Neural cell (in vitro differentiated cells): ENCODE data around the gene AUNIP. TPM values are rescaled to one million over a fixed set of nuclear protein-coding genes. Genes with fewer than 3 reads are reported as not detected.

ENCODE experiments used
- H2AFZ ChIP-seq: fragments of 200-600, 300-800 bp; sonication (generic), shearing (Covaris generic); 2 replicates; pipeline ENCODE4 v1.6.0; 2014; ENCODE audit warnings: low read depth, mild to moderate bottlenecking, antibody characterized with exemption, low read length, moderate library complexity
- H3F3A ChIP-seq: fragments of 200-600 bp; shearing (Covaris generic); 2 replicates; pipeline ENCODE4 v1.6.1; 2016; ENCODE audit warnings: mild to moderate bottlenecking, moderate library complexity, mixed read lengths, antibody characterized with exemption, low read length; ENCODE audit not compliant: insufficient read depth, poor library complexity, severe bottlenecking
- H3K27ac ChIP-seq: fragments of 200-600, 300-800 bp; sonication (generic), shearing (Covaris generic); 2 replicates; pipeline ENCODE4 v1.5.1; 2014; ENCODE audit warnings: mild to moderate bottlenecking, low read length, moderate library complexity
- H3K27me3 ChIP-seq: fragments of 300-800, 200-600 bp; sonication (generic), shearing (Covaris generic); 2 replicates; pipeline ENCODE4 v1.6.0; 2014; ENCODE audit warnings: mild to moderate bottlenecking, low read depth, low read length, moderate library complexity; ENCODE audit not compliant: insufficient read depth
- H3K36me3 ChIP-seq: fragments of 300-800, 200-600 bp; sonication (generic), shearing (Covaris generic); 2 replicates; pipeline ENCODE4 v1.5.1; 2014; ENCODE audit warnings: mild to moderate bottlenecking, antibody characterized with exemption, low read length, moderate library complexity; ENCODE audit not compliant: insufficient read depth
- H3K4me2 ChIP-seq: fragments of 300-800, 200-600 bp; sonication (generic), shearing (Covaris generic); 2 replicates; pipeline ENCODE4 v1.6.0; 2014; ENCODE audit warnings: mild to moderate bottlenecking, low read length
- H3K4me3 ChIP-seq: fragments of 300-800, 200-600 bp; sonication (generic), shearing (Covaris generic); 2 replicates; pipeline ENCODE4 v1.5.1; 2014; ENCODE audit warnings: mild to moderate bottlenecking, low read length, moderate library complexity
- H3K79me2 ChIP-seq: fragments of 200-600 bp; shearing (Covaris generic); replicated peaks from 2 replicates; pipeline ENCODE4 v1.6.0; 2014; ENCODE audit warnings: mild to moderate bottlenecking, low read length, moderate library complexity; ENCODE audit not compliant: insufficient read depth
- H3K9ac ChIP-seq: fragments of 300-800, 200-600 bp; sonication (generic), shearing (Covaris generic); 2 replicates; pipeline ENCODE4 v1.6.1; 2016; ENCODE audit warnings: mild to moderate bottlenecking, low read length, mixed read lengths
- H3K9me2 ChIP-seq: fragments of 200-600 bp; shearing (Covaris generic); 2 replicates; pipeline ENCODE4 v1.6.1; 2016; ENCODE audit warnings: mild to moderate bottlenecking, low read length, mixed read lengths; ENCODE audit not compliant: insufficient read depth
- H3K9me3 ChIP-seq: fragments of 200-600, 300-800 bp; sonication (generic), shearing (Covaris generic); 2 replicates; pipeline ENCODE4 v1.6.1; 2016; ENCODE audit warnings: mild to moderate bottlenecking, mixed run types, low read length, moderate library complexity, mixed read lengths
- H4K20me1 ChIP-seq: fragments of 200-600 bp; shearing (Covaris generic); 2 replicates; pipeline ENCODE4 v1.6.1; 2016; ENCODE audit warnings: mild to moderate bottlenecking, mixed run types; ENCODE audit not compliant: insufficient read depth
- EP300 ChIP-seq: fragments of 450-650 bp; conservative IDR thresholded peaks from 2 replicates; pipeline ENCODE4 v1.6.1; 2014; ENCODE audit warnings: antibody characterized with exemption, mild to moderate bottlenecking, moderate library complexity; ENCODE audit not compliant: poor library complexity, severe bottlenecking
- EZH2 ChIP-seq: fragments of 200-600, 300-800 bp; shearing (Covaris generic), sonication (generic); IDR thresholded peaks from 2 replicates; pipeline ENCODE4 v1.6.1; 2014; ENCODE audit warnings: antibody characterized with exemption, low read length, borderline replicate concordance, mild to moderate bottlenecking; ENCODE audit not compliant: insufficient read depth, poor library complexity, severe bottlenecking
- MXI1 ChIP-seq: fragments of 450-650 bp; conservative IDR thresholded peaks from 2 replicates; pipeline ENCODE4 v1.6.1; 2014; ENCODE audit warnings: antibody characterized with exemption, mild to moderate bottlenecking; ENCODE audit not compliant: poor library complexity, severe bottlenecking
- POLR2AphosphoS5 ChIP-seq: IDR thresholded peaks from 2 replicates; pipeline ENCODE4 v1.6.1; 2012
- RAD21 ChIP-seq: fragments of 450-650 bp; conservative IDR thresholded peaks from 2 replicates; pipeline ENCODE4 v1.6.1; 2014; ENCODE audit warnings: antibody characterized with exemption, mild to moderate bottlenecking, moderate library complexity
- SMC3 ChIP-seq: fragments of 450-650 bp; conservative IDR thresholded peaks from 2 replicates; pipeline ENCODE4 v1.6.1; 2014; ENCODE audit warnings: antibody characterized with exemption, mild to moderate bottlenecking, moderate library complexity; ENCODE audit not compliant: poor library complexity
- TAF1 ChIP-seq: IDR thresholded peaks from 2 replicates; pipeline ENCODE4 v1.6.1; 2012; ENCODE audit warnings: low read depth
- polyA plus RNA-seq: library from polyadenylated mRNA; depleted of rRNA; stranded (reverse); fragments of >200 nt; gene quantifications from 2 replicates; pipeline ENCODE4 v1.2.3, GENCODE V29; 2014
- TF ChIP-seq, protein P1 (sequence below): IDR thresholded peaks from 2 replicates; pipeline ENCODE4 v1.6.1; 2012; ENCODE audit warnings: borderline replicate concordance
- TF ChIP-seq, protein P2 (sequence below): fragments of 450-650 bp; IDR thresholded peaks from 2 replicates; pipeline ENCODE4 v1.5.1; 2014; ENCODE audit warnings: antibody characterized with exemption, mild to moderate bottlenecking, moderate library complexity; ENCODE audit not compliant: poor library complexity, severe bottlenecking

The AUNIP gene
- polyA plus RNA-seq, 1 donor from 2014 or later = 0.48 TPM

DNA sequence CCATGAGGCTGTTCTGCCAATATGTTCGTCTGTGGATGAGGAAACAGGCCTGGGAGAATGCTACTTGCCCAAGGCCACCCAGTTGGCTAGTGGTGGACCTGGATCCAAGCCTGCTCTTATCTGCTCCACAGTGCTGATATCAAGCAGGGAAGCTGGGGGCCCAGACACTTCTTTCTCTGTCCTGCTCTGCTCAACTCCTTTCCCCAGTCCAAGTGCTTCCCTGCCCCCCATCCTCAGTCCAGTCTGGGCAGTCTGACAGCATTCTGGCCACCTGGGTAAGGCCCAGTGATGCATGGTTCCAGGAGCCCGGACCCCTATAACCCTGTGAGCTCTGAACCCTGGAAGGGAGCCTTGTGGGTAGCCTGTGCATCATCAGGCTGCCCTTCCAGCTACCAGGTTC is 20.4 kb upstream of the AUNIP start:
- Histone ChIP-seq H3F3A (no peaks in the 10 kb centered on the region), H3K27ac (no peak overlapping the region), H4K20me1 (peaks cover 3% of the 10 kb centered on the region), H3K79me2 (no peaks in the 10 kb centered on the region), H3K4me2 (no peak overlapping the region), H3K9me2 (no peaks in the 10 kb centered on the region), H3K9me3 (no peaks in the 10 kb centered on the region), H3K4me3 (no peak overlapping the region), H3K9ac (no peak overlapping the region), H2AFZ (no peak overlapping the region), H3K27me3 (peaks cover 18% of the 10 kb centered on the region), H3K36me3 (peaks cover 6% of the 10 kb centered on the region)
- no peak for TF ChIP-seq MXI1

DNA sequence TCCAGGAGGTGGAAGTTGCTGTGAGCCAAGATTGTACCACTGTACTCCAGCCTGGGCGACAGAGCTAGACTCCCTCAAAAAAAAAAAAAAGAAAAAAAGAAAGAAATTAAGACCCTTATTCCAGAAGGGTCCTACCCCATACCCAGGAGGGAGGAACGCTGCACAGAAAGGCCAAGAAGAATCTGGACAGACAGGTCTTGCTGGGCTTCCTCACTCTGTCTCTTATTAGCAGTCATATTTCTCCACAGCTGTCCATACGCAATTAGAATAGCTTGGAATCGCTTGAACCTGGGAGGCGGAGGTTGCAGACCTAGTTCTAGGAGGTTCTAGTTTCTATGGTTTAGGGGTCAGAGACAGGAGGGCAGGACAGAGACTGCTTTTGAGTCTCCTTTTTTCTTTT is 19.4 kb upstream of the AUNIP start:
- no peaks in the 10 kb centered on the region for H3K9me3 ChIP-seq
- TF ChIP-seq EZH2 (no peak), EP300 (no peak), RAD21 (no peak), POLR2AphosphoS5 (no peak), MXI1 (no peak), SMC3 (no peak), TAF1 (no peak)
- TF ChIP-seq, protein P1, sequence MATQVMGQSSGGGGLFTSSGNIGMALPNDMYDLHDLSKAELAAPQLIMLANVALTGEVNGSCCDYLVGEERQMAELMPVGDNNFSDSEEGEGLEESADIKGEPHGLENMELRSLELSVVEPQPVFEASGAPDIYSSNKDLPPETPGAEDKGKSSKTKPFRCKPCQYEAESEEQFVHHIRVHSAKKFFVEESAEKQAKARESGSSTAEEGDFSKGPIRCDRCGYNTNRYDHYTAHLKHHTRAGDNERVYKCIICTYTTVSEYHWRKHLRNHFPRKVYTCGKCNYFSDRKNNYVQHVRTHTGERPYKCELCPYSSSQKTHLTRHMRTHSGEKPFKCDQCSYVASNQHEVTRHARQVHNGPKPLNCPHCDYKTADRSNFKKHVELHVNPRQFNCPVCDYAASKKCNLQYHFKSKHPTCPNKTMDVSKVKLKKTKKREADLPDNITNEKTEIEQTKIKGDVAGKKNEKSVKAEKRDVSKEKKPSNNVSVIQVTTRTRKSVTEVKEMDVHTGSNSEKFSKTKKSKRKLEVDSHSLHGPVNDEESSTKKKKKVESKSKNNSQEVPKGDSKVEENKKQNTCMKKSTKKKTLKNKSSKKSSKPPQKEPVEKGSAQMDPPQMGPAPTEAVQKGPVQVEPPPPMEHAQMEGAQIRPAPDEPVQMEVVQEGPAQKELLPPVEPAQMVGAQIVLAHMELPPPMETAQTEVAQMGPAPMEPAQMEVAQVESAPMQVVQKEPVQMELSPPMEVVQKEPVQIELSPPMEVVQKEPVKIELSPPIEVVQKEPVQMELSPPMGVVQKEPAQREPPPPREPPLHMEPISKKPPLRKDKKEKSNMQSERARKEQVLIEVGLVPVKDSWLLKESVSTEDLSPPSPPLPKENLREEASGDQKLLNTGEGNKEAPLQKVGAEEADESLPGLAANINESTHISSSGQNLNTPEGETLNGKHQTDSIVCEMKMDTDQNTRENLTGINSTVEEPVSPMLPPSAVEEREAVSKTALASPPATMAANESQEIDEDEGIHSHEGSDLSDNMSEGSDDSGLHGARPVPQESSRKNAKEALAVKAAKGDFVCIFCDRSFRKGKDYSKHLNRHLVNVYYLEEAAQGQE = no peak
- TF ChIP-seq, protein P2, sequence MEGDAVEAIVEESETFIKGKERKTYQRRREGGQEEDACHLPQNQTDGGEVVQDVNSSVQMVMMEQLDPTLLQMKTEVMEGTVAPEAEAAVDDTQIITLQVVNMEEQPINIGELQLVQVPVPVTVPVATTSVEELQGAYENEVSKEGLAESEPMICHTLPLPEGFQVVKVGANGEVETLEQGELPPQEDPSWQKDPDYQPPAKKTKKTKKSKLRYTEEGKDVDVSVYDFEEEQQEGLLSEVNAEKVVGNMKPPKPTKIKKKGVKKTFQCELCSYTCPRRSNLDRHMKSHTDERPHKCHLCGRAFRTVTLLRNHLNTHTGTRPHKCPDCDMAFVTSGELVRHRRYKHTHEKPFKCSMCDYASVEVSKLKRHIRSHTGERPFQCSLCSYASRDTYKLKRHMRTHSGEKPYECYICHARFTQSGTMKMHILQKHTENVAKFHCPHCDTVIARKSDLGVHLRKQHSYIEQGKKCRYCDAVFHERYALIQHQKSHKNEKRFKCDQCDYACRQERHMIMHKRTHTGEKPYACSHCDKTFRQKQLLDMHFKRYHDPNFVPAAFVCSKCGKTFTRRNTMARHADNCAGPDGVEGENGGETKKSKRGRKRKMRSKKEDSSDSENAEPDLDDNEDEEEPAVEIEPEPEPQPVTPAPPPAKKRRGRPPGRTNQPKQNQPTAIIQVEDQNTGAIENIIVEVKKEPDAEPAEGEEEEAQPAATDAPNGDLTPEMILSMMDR = no peak
- no peaks in the 10 kb centered on the region for H3F3A ChIP-seq
- no peak overlapping the region for H3K9ac ChIP-seq
- H3K27ac ChIP-seq = no peak overlapping the region
- H3K36me3 ChIP-seq = peaks cover 6% of the 10 kb centered on the region
- no peaks in the 10 kb centered on the region for H3K9me2 ChIP-seq
- peaks cover 21% of the 10 kb centered on the region for H3K27me3 ChIP-seq
- H3K4me3 ChIP-seq = no peak overlapping the region
- H4K20me1 ChIP-seq = peaks cover under 1% of the 10 kb centered on the region
- H3K4me2 ChIP-seq = no peak overlapping the region
- no peaks in the 10 kb centered on the region for H3K79me2 ChIP-seq
- H2AFZ ChIP-seq = no peak overlapping the region

DNA sequence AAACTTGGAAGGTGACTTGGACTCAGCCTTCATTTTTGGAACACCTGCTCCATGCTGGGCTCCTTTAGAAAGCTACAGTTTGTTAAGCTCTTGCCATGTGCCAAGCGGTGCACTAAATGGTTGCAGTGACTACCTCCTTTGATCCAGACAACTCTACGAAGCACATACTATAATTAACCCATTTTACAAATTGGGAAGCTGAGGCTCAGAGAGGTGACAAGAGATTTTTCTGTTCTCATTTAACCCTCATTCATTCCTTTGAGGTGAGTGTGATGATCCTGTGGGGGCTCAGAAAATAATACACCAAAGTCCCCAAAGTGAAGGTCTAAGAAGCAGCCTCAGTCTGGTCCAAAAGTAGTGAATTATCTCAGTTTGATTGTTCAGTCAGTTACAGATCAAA is 17.9 kb upstream of the AUNIP start:
- H2AFZ ChIP-seq = no peak overlapping the region
- no peaks in the 10 kb centered on the region for H3K79me2 ChIP-seq
- peaks cover 21% of the 10 kb centered on the region for H3K27me3 ChIP-seq
- H3F3A ChIP-seq = no peaks in the 10 kb centered on the region
- no peak overlapping the region for H3K9ac ChIP-seq
- H3K9me3 ChIP-seq = no peaks in the 10 kb centered on the region
- no peak overlapping the region for H3K27ac ChIP-seq
- no peaks in the 10 kb centered on the region for H3K9me2 ChIP-seq
- H3K36me3 ChIP-seq = peaks cover 6% of the 10 kb centered on the region
- H3K4me2 ChIP-seq = no peak overlapping the region
- H4K20me1 ChIP-seq = no peaks in the 10 kb centered on the region
- no peak for TF ChIP-seq EZH2
- TF ChIP-seq MXI1 = no peak
- TF ChIP-seq, protein P2 = no peak
- TF ChIP-seq SMC3 = no peak
- TF ChIP-seq, protein P1 = no peak
- no peak for TF ChIP-seq TAF1
- no peak for TF ChIP-seq RAD21
- TF ChIP-seq EP300 = no peak
- no peak for TF ChIP-seq POLR2AphosphoS5
- no peak overlapping the region for H3K4me3 ChIP-seq
